ENCODE data around the gene KIF5C.

KIF5C gene

GRCh38 chr2:149012545-149012944 is 137.5 kb downstream of the KIF5C start:
- no peak for DNase-seq (ENCODE audit: low read depth)
- no peak overlapping the region for H3K4me3 ChIP-seq (ENCODE audit: low read depth, low read length)
- no peak for TF ChIP-seq CTCF (IDR thresholded peaks at IDR 0.05; ENCODE audit: insufficient read depth, low read depth, low read length, missing control alignments)

- TF ChIP-seq CTCF (IDR thresholded peaks at IDR 0.05; ENCODE audit: insufficient read depth, low read depth, low read length, missing control alignments), result no peak
- H3K4me3 ChIP-seq (ENCODE audit: low read depth, low read length), result no peak overlapping the region
- no peak for DNase-seq (ENCODE audit: low read depth)
These were observed 140.5 kb downstream of the KIF5C start for GRCh38 chr2:149015501-149015900.

- no peak overlapping the region for H3K4me3 ChIP-seq (ENCODE audit: low read depth, low read length)
- no peak for TF ChIP-seq CTCF (IDR thresholded peaks at IDR 0.05; ENCODE audit: insufficient read depth, low read depth, low read length, missing control alignments)
- no peak for DNase-seq (ENCODE audit: low read depth)
These were observed 141.0 kb downstream of the KIF5C start for GRCh38 chr2:149015926-149016563.

- no peak overlapping the region for H3K4me3 ChIP-seq (ENCODE audit: low read depth, low read length)
- DNase-seq (ENCODE audit: low read depth), result peak; percentile 91
- peak; percentile 79 for TF ChIP-seq CTCF (IDR thresholded peaks at IDR 0.05; ENCODE audit: insufficient read depth, low read depth, low read length, missing control alignments)
These were observed 142.3 kb downstream of the KIF5C start for GRCh38 chr2:149017116-149017985.

GRCh38 chr2:149018981-149019380 is 144.0 kb downstream of the KIF5C start:
- no peak for TF ChIP-seq CTCF (IDR thresholded peaks at IDR 0.05; ENCODE audit: insufficient read depth, low read depth, low read length, missing control alignments)

GRCh38 chr2:149019768-149020167 is 144.7 kb downstream of the KIF5C start:
- DNase-seq (ENCODE audit: low read depth), result peak; percentile 82

More at GRCh38 chr2:149018981-149019380, 144.0 kb downstream of the KIF5C start:
- H3K4me3 ChIP-seq (ENCODE audit: low read depth, low read length), result peak overlapping the region; percentile 52
- DNase-seq (ENCODE audit: low read depth), result no peak

More at GRCh38 chr2:149019768-149020167, 144.7 kb downstream of the KIF5C start:
- peak overlapping the region; percentile 52 for H3K4me3 ChIP-seq (ENCODE audit: low read depth, low read length)
- TF ChIP-seq CTCF (IDR thresholded peaks at IDR 0.05; ENCODE audit: insufficient read depth, low read depth, low read length, missing control alignments), result no peak
